GM12875 (cell line): Measurements from ENCODE around the gene C6orf132.

ENCODE experiments used
- H3K4me3 ChIP-seq: one replicate; pipeline ENCODE4 v1.5.1; 2011; ENCODE audit warnings: low read depth, low read length, control low read depth
- CTCF ChIP-seq: IDR thresholded peaks from 2 replicates; pipeline ENCODE4 v1.5.1; 2011; ENCODE audit warnings: low read depth, mild to moderate bottlenecking, control low read depth, inconsistent platforms, low read length, moderate library complexity, borderline replicate concordance; ENCODE audit not compliant: insufficient read depth

Gene C6orf132

GRCh38 chr6:42073287-42073686, 69.1 kb downstream of the C6orf132 start:
- no peak for TF ChIP-seq CTCF
- no peak overlapping the region for H3K4me3 ChIP-seq

GRCh38 chr6:42071881-42072583, 70.4 kb downstream of the C6orf132 start:
- TF ChIP-seq CTCF = no peak
- H3K4me3 ChIP-seq = no peak overlapping the region

- no peak for TF ChIP-seq CTCF
- no peak overlapping the region for H3K4me3 ChIP-seq
Observed at GRCh38 chr6:42068872-42069522, 73.4 kb downstream of the C6orf132 start.

DNA sequence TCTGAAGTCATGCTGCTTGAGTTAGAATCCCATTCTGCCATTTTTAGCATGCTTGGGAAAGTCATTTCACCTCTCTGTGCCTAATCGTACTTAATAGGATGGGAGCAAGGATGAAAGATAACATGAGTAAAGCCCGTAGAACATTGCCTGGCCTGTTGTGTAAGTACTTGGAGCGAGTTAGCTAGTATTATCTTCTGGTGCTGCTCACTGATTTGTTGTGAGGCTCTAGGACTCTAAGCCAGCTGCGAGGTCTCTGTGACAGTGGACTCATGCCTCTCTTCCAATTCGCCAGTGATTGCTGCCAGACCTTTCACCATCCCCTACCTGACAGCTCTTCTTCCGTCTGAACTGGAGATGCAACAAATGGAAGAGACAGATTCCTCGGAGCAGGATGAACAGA, 74.2 kb downstream of the C6orf132 start:
- no peak for TF ChIP-seq CTCF
- no peak overlapping the region for H3K4me3 ChIP-seq

DNA sequence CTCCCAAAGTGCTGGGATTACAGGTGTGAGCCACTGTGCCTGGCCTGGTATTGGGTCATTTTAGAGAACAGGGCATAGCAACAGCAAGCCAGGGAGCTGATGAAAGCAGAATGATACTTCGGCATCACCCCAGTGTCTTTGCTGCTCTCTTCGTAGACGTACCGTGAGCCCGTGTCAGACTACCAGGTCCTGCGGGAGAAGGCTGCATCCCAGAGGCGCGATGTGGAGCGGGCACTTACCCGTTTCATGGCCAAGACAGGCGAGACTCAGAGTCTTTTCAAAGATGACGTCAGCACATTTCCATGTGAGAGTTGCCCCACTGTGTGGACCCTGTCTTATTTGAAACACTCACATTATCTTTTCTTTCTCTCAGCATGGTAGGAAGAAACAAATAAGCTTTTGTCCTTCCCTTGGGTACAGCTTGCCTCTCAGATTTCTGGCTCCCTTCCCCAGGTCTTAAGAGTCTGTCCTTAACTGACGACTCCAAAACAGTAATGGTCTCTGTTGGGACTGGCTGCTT, 76.2 kb downstream of the C6orf132 start:
- no peak overlapping the region for H3K4me3 ChIP-seq
- no peak for TF ChIP-seq CTCF

- TF ChIP-seq CTCF = no peak
Observed at GRCh38 chr6:42059743-42060142, 82.7 kb downstream of the C6orf132 start.

DNA sequence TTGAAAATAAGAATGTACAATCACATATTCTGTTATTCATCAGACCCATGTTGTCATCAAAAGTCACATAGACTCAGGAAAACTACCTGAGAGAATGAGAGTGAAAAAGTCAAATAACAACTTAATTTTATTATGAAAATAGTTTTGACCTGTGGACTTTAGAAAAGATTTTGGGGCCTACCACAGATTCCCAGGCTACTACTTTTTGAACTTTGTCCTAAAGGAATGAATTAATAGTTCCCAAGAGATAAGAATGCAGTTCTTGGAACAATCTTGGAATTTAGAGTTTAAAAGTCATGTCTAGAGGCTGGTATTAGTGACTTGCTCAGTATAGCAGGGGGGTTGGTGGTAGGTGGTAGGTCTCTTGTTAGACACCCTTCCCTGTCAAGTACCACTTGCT, 88.8 kb downstream of the C6orf132 start:
- H3K4me3 ChIP-seq = no peak overlapping the region
- no peak for TF ChIP-seq CTCF

More at GRCh38 chr6:42059743-42060142, 82.7 kb downstream of the C6orf132 start:
- H3K4me3 ChIP-seq = no peak overlapping the region
